ENCODE measurements around the gene THBS2. TPM values are rescaled to one million over a fixed set of nuclear protein-coding genes. Genes with fewer than 3 reads are reported as not detected.

THBS2 gene
- total and polyA plus RNA-seq, 11 donors, result 1.9 to 51.7 (median 15.9) TPM

DNA sequence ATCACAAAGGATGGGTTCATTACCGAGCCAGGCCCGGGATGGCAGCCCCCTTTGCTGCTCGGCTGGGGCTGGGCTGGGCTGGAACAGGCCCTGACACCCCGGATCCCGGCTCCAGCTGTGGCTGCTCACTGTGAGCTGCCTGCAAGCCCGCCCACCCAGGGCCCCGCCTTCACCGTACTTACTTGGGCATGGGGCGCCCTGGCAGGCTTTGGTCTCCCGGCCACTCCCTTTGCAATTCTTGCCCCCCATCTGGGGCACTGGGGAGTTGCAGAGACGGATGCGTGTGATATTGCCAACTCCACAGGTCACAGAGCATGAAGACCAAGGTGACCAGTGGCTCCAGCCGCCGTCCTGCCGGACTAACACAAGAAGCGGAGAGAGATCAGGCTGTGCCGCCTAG, 16.7 kb downstream of the THBS2 start:
- Histone ChIP-seq H3K27ac (no peak overlapping the region), H3K9me3 (no peaks in the 10 kb centered on the region), H3K36me3 (peaks cover 0 to 67% (median 0%) of the 10 kb centered on the region in 9 donors), H3K4me3 (no peak overlapping the region), H3K4me1 (no peaks in the 10 kb centered on the region), H3K27me3 (peaks cover 0 to 4% (median 0%) of the 10 kb centered on the region in 9 donors)
- no peak for DNase-seq
- 84 to 92% (median 87%) methylated on average over 10 to 17 of the region's 17 CpGs for WGBS, 4 donors
- intact Hi-C loops (cut with DNase I), result no loop called here
- no peak for ATAC-seq
- no peak for TF ChIP-seq POLR2A (IDR thresholded peaks at IDR 0.05)
- no peak for TF ChIP-seq CTCF (IDR thresholded peaks at IDR 0.05)

- Histone ChIP-seq H3K27me3 (no peaks in the 10 kb centered on the region), H3K4me1 (no peaks in the 10 kb centered on the region), H3K9me3 (no peaks in the 10 kb centered on the region), H3K36me3 (peaks cover 0 to 66% (median 0%) of the 10 kb centered on the region in 9 donors), H3K27ac (no peak overlapping the region), H3K4me3 (no peak overlapping the region)
- DNase-seq (no peak), ATAC-seq (no peak)
- no peak for TF ChIP-seq POLR2A (IDR thresholded peaks at IDR 0.05)
- no peak for TF ChIP-seq CTCF (IDR thresholded peaks at IDR 0.05)
- intact Hi-C loops (cut with DNase I), result no loop called here
- WGBS, 4 donors, result 81 to 93% (median 89%) methylated on average over 8 of the region's 8 CpGs
Observed at GRCh38 chr6:169236545-169236944, 17.1 kb downstream of the THBS2 start.

DNA sequence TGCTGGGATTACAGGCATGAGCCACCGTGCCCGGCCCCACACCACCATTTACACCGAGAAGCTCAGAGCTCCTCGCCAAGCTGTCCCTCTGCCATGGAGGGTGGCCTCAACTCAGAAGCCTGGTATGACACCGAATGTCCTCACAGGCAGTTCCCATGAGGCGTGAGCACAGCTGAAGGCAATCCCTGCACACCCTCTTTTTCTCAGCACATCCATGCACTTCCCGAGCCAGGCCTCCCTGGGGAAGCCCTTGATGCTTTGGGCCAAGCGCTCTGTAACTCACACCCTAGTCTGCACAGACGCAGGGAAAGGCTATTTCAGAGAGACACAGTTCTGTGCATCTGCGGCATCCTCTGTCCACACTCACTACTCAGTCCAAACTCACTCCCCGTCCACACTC, 18.4 kb downstream of the THBS2 start:
- no peaks in the 10 kb centered on the region for H3K27me3 ChIP-seq
- no peaks in the 10 kb centered on the region for H3K9me3 ChIP-seq
- TF ChIP-seq CTCF (IDR thresholded peaks at IDR 0.05) (no peak), POLR2A (IDR thresholded peaks at IDR 0.05) (no peak)
- H3K4me1 ChIP-seq, result peaks cover 0 to 1% (median 0%) of the 10 kb centered on the region in 12 donors
- no peak for ATAC-seq
- intact Hi-C loops (cut with DNase I), result no loop called here
- 87 to 90% (median 89%) methylated on average over 11 of the region's 11 CpGs for WGBS, 4 donors
- no peak overlapping the region for H3K27ac ChIP-seq
- H3K4me3 ChIP-seq, result no peak overlapping the region
- peak in 1 of 5 donors; percentile 20 for DNase-seq
- peaks cover 0 to 61% (median 0%) of the 10 kb centered on the region in 9 donors for H3K36me3 ChIP-seq

GRCh38 chr6:169234634-169235033, 19.0 kb downstream of the THBS2 start:
- peaks cover 0 to 6% (median 0%) of the 10 kb centered on the region in 12 donors for H3K4me1 ChIP-seq
- no peak for TF ChIP-seq CTCF (IDR thresholded peaks at IDR 0.05)
- no peak for TF ChIP-seq POLR2A (IDR thresholded peaks at IDR 0.05)
- DNase-seq, result peak in 1 of 5 donors; percentile 18
- no peak overlapping the region for H3K27ac ChIP-seq
- intact Hi-C loops (cut with DNase I), result no loop called here
- no peak for ATAC-seq
- no peaks in the 10 kb centered on the region for H3K9me3 ChIP-seq
- H3K4me3 ChIP-seq, result no peak overlapping the region
- H3K27me3 ChIP-seq, result no peaks in the 10 kb centered on the region
- peaks cover 0 to 55% (median 0%) of the 10 kb centered on the region in 9 donors for H3K36me3 ChIP-seq
- WGBS, 4 donors, result 91 to 96% (median 92%) methylated on average over 18 of the region's 18 CpGs
